ENCODE measurements around the gene GFRAL.

- TF ChIP-seq EP300 (IDR thresholded peaks at IDR 0.05) = no peak
- TF ChIP-seq, protein P1, sequence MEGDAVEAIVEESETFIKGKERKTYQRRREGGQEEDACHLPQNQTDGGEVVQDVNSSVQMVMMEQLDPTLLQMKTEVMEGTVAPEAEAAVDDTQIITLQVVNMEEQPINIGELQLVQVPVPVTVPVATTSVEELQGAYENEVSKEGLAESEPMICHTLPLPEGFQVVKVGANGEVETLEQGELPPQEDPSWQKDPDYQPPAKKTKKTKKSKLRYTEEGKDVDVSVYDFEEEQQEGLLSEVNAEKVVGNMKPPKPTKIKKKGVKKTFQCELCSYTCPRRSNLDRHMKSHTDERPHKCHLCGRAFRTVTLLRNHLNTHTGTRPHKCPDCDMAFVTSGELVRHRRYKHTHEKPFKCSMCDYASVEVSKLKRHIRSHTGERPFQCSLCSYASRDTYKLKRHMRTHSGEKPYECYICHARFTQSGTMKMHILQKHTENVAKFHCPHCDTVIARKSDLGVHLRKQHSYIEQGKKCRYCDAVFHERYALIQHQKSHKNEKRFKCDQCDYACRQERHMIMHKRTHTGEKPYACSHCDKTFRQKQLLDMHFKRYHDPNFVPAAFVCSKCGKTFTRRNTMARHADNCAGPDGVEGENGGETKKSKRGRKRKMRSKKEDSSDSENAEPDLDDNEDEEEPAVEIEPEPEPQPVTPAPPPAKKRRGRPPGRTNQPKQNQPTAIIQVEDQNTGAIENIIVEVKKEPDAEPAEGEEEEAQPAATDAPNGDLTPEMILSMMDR (IDR thresholded peaks at IDR 0.05) = no peak
- TF ChIP-seq POLR2AphosphoS5 (IDR thresholded peaks at IDR 0.05) = no peak
- TF ChIP-seq POLR2A (IDR thresholded peaks at IDR 0.05) = no peak
These were observed 49.9 kb downstream of the GFRAL start for GRCh38 chr6:55377150-55377549.

Data from suprapubic skin (tissue), 4 donors.